ENCODE measurements around the gene CREM.

Gene CREM

DNA sequence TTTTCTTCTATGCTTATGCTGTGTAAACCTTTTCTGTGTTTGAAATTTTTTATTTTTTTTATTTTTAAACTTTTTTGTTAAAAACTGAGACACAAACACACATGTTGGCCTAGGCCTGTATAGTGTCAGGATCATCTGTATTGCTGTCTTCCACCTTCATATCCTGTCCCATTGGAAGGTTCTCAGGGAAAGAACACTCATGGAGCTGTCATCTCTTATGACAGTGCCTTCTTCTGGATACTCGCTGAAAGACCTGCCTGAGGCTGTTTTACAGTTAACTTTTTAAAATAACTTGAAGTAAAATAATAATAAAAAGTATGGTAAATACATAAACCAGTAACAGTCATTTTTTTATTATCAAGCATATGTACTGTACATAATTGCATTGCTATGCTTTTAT lies 34.1 kb downstream of the CREM start:
- Histone ChIP-seq H3K4me3 (ENCODE audit: insufficient read length, low read depth) (no peak overlapping the region), H3K9me3 (ENCODE audit: insufficient read depth, low read length) (no peaks in the 10 kb centered on the region), H3K9ac (ENCODE audit: insufficient read length, low read depth) (no peak overlapping the region), H3K4me1 (ENCODE audit: insufficient read depth, insufficient read length) (no peaks in the 10 kb centered on the region), H3K27me3 (ENCODE audit: insufficient read depth, insufficient read length) (no peaks in the 10 kb centered on the region), H3K36me3 (ENCODE audit: insufficient read depth, insufficient read length, low read length) (no peaks in the 10 kb centered on the region)
- DNase-seq (ENCODE audit: low read depth, low spot score), result no peak
- TF ChIP-seq SUZ12 (IDR thresholded peaks at IDR 0.05; ENCODE audit: extremely low read depth, insufficient read depth, insufficient read length) (no peak), ZNF274 (IDR thresholded peaks at IDR 0.05; ENCODE audit: low read depth, low read length) (no peak), YY1 (IDR thresholded peaks at IDR 0.05; ENCODE audit: insufficient read depth, insufficient read length) (no peak)

DNA sequence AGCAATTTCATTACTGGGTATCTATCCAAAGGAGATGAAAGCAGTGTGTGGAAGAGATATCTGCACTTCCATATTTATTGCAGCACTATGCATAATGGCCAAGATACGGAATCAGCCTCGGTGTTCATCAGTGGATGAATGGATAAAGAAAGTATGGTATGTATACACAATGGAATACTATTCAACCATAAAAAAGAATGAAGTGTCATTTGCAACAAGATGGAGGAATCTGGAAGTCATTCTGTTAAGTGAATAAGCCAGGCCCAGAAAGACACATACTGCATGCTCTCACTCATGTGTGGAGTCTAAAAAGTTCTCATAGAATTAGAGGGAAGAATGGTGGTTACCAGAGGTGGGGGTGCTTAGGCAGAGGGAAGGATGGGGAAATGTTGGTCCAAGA lies 35.3 kb downstream of the CREM start:
- TF ChIP-seq YY1 (IDR thresholded peaks at IDR 0.05; ENCODE audit: insufficient read depth, insufficient read length) (no peak), SUZ12 (IDR thresholded peaks at IDR 0.05; ENCODE audit: extremely low read depth, insufficient read depth, insufficient read length) (no peak), ZNF274 (IDR thresholded peaks at IDR 0.05; ENCODE audit: low read depth, low read length) (no peak)
- no peaks in the 10 kb centered on the region for H3K4me1 ChIP-seq (ENCODE audit: insufficient read depth, insufficient read length)
- H3K9me3 ChIP-seq (ENCODE audit: insufficient read depth, low read length), result no peaks in the 10 kb centered on the region
- no peak for DNase-seq (ENCODE audit: low read depth, low spot score)
- no peak overlapping the region for H3K4me3 ChIP-seq (ENCODE audit: insufficient read length, low read depth)
- H3K9ac ChIP-seq (ENCODE audit: insufficient read length, low read depth), result no peak overlapping the region
- H3K27me3 ChIP-seq (ENCODE audit: insufficient read depth, insufficient read length), result no peaks in the 10 kb centered on the region
- H3K36me3 ChIP-seq (ENCODE audit: insufficient read depth, insufficient read length, low read length), result no peaks in the 10 kb centered on the region

DNA sequence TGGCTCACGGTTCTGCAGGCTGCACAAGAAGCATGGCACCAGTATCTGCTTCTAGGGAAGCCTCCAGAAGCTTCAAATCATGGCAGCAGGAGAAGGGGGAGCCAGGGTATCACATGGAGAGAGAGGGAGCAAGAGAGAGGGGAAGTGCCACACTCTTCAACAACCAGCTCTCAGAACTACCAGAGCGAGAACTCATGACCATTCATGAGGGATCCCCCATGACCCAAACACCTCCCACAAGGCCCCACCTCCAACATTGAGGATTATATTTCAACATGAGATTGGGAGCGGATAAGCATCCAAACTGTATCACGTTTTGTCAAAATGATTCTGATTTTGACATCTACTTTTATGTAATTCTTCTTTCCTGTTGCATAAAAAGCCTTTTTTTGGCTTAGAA lies 38.5 kb downstream of the CREM start:
- DNase-seq (ENCODE audit: low read depth, low spot score), result no peak
- TF ChIP-seq YY1 (IDR thresholded peaks at IDR 0.05; ENCODE audit: insufficient read depth, insufficient read length), result no peak
- TF ChIP-seq ZNF274 (IDR thresholded peaks at IDR 0.05; ENCODE audit: low read depth, low read length), result no peak
- TF ChIP-seq SUZ12 (IDR thresholded peaks at IDR 0.05; ENCODE audit: extremely low read depth, insufficient read depth, insufficient read length), result no peak
- no peaks in the 10 kb centered on the region for H3K4me1 ChIP-seq (ENCODE audit: insufficient read depth, insufficient read length)
- H3K27me3 ChIP-seq (ENCODE audit: insufficient read depth, insufficient read length), result no peaks in the 10 kb centered on the region
- no peaks in the 10 kb centered on the region for H3K36me3 ChIP-seq (ENCODE audit: insufficient read depth, insufficient read length, low read length)
- no peak overlapping the region for H3K4me3 ChIP-seq (ENCODE audit: insufficient read length, low read depth)
- H3K9ac ChIP-seq (ENCODE audit: insufficient read length, low read depth), result no peak overlapping the region
- H3K9me3 ChIP-seq (ENCODE audit: insufficient read depth, low read length), result no peaks in the 10 kb centered on the region

DNA sequence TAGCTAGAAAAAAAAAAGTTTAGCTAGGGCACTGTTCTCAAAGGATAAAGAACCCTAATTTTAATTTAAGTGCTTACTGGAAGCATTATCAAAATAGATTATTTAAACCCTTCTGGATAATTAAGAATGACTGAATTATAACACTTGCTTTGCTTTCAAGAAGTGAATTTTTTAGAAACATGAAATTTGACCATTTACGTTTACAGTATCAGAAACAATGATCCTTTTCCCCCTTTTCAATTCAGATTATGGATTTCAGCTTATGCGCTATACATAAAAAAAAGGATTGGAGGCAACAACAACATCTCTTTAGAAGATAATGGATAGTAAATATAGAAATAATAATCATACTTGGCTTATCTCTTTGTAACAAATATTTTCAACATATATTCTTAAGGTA lies 39.2 kb downstream of the CREM start:
- no peak for DNase-seq (ENCODE audit: low read depth, low spot score)
- Histone ChIP-seq H3K9ac (ENCODE audit: insufficient read length, low read depth) (no peak overlapping the region), H3K4me1 (ENCODE audit: insufficient read depth, insufficient read length) (no peaks in the 10 kb centered on the region), H3K27me3 (ENCODE audit: insufficient read depth, insufficient read length) (no peaks in the 10 kb centered on the region), H3K36me3 (ENCODE audit: insufficient read depth, insufficient read length, low read length) (no peaks in the 10 kb centered on the region), H3K4me3 (ENCODE audit: insufficient read length, low read depth) (no peak overlapping the region), H3K9me3 (ENCODE audit: insufficient read depth, low read length) (no peaks in the 10 kb centered on the region)
- TF ChIP-seq SUZ12 (IDR thresholded peaks at IDR 0.05; ENCODE audit: extremely low read depth, insufficient read depth, insufficient read length), result no peak
- no peak for TF ChIP-seq ZNF274 (IDR thresholded peaks at IDR 0.05; ENCODE audit: low read depth, low read length)
- no peak for TF ChIP-seq YY1 (IDR thresholded peaks at IDR 0.05; ENCODE audit: insufficient read depth, insufficient read length)

DNA sequence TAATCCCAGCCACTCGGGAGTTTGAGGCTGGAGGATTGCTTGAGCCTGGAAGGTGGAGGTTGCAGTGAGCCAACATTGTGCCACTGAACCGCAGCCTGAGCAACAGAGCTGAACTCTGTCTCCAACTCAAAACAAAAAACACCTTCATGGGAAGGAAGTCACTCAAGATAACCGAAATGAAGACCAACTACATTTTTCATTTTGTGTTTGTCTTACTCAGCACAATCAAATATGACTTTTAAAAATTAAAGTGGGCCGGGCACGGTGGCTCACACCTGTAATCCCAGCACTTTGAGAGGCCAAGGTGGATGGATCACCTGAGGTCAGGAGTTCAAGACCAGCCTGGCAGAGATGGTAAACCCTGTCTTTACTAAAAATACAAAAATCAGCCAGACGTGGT lies 40.0 kb downstream of the CREM start:
- Histone ChIP-seq H3K4me1 (ENCODE audit: insufficient read depth, insufficient read length) (no peaks in the 10 kb centered on the region), H3K27me3 (ENCODE audit: insufficient read depth, insufficient read length) (no peaks in the 10 kb centered on the region), H3K9ac (ENCODE audit: insufficient read length, low read depth) (no peak overlapping the region), H3K36me3 (ENCODE audit: insufficient read depth, insufficient read length, low read length) (no peaks in the 10 kb centered on the region), H3K4me3 (ENCODE audit: insufficient read length, low read depth) (no peak overlapping the region), H3K9me3 (ENCODE audit: insufficient read depth, low read length) (no peaks in the 10 kb centered on the region)
- TF ChIP-seq YY1 (IDR thresholded peaks at IDR 0.05; ENCODE audit: insufficient read depth, insufficient read length), result no peak
- TF ChIP-seq ZNF274 (IDR thresholded peaks at IDR 0.05; ENCODE audit: low read depth, low read length), result no peak
- no peak for TF ChIP-seq SUZ12 (IDR thresholded peaks at IDR 0.05; ENCODE audit: extremely low read depth, insufficient read depth, insufficient read length)
- DNase-seq (ENCODE audit: low read depth, low spot score), result no peak

DNA sequence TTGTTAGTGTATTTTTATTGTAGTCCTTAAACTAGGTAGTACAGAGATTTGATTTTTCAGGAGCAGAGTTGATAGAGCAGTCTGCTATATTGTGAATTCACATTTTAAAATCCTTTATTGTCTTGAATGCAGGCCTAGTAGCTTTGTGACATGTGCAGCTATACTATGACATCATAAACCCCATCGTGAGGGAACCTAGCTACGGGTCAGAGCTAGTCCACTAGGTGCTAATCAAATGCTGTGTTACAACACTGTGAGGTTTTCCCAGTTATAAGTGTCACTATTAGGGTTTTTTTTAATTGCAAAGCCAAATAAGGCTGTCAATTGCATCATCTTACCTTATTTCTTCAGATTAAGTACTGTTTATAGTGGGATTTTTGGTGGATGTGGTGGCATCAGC lies 40.7 kb downstream of the CREM start:
- H3K36me3 ChIP-seq (ENCODE audit: insufficient read depth, insufficient read length, low read length), result no peaks in the 10 kb centered on the region
- no peak for DNase-seq (ENCODE audit: low read depth, low spot score)
- H3K27me3 ChIP-seq (ENCODE audit: insufficient read depth, insufficient read length), result no peaks in the 10 kb centered on the region
- no peak overlapping the region for H3K9ac ChIP-seq (ENCODE audit: insufficient read length, low read depth)
- H3K4me3 ChIP-seq (ENCODE audit: insufficient read length, low read depth), result no peak overlapping the region
- H3K4me1 ChIP-seq (ENCODE audit: insufficient read depth, insufficient read length), result no peaks in the 10 kb centered on the region
- no peak for TF ChIP-seq SUZ12 (IDR thresholded peaks at IDR 0.05; ENCODE audit: extremely low read depth, insufficient read depth, insufficient read length)
- TF ChIP-seq ZNF274 (IDR thresholded peaks at IDR 0.05; ENCODE audit: low read depth, low read length), result no peak
- TF ChIP-seq YY1 (IDR thresholded peaks at IDR 0.05; ENCODE audit: insufficient read depth, insufficient read length), result no peak
- no peaks in the 10 kb centered on the region for H3K9me3 ChIP-seq (ENCODE audit: insufficient read depth, low read length)

DNA sequence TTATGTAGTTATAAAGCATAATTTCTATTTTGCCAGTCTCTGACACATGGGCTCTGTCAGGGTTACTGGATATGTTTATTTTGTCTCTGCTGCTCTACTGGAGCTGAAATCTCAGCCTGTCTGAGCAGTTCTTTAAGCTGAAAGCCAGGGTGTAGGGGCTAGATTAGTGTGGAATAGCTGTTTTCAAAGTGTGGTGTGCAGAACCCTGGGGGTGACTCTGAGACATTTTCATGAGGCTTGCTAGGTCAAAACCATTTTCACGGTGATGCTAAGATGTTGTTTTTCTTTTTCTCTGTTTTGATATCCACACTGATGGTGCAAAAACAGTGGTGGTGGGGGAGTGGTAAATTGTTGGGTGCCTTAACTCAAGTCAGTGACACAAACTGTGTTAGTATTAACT lies 45.5 kb downstream of the CREM start:
- Histone ChIP-seq H3K27me3 (ENCODE audit: insufficient read depth, insufficient read length) (no peaks in the 10 kb centered on the region), H3K36me3 (ENCODE audit: insufficient read depth, insufficient read length, low read length) (no peaks in the 10 kb centered on the region), H3K4me1 (ENCODE audit: insufficient read depth, insufficient read length) (no peaks in the 10 kb centered on the region), H3K9me3 (ENCODE audit: insufficient read depth, low read length) (no peaks in the 10 kb centered on the region), H3K4me3 (ENCODE audit: insufficient read length, low read depth) (no peak overlapping the region), H3K9ac (ENCODE audit: insufficient read length, low read depth) (no peak overlapping the region)
- TF ChIP-seq ZNF274 (IDR thresholded peaks at IDR 0.05; ENCODE audit: low read depth, low read length) (no peak), YY1 (IDR thresholded peaks at IDR 0.05; ENCODE audit: insufficient read depth, insufficient read length) (no peak), SUZ12 (IDR thresholded peaks at IDR 0.05; ENCODE audit: extremely low read depth, insufficient read depth, insufficient read length) (no peak)
- no peak for DNase-seq (ENCODE audit: low read depth, low spot score)

DNA sequence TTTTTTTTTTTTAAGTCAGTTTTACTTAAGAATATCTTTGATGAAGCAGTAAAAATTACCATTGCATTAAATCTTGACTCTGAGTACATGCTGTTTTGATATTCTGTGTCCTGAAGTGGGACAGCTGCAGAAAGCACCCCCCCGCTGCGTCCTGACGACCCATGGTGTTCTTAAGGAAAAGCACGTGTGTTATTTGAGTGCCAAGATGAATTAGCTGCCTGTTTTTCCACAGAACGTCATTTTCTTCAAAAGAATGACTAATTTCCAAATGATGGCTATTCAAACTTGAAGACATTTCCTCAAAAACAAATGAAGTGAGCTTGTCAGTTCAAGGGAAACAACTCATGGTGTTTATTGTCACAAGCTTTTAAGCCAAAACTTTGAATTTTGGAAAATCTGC lies 45.9 kb downstream of the CREM start:
- H3K27me3 ChIP-seq (ENCODE audit: insufficient read depth, insufficient read length), result no peaks in the 10 kb centered on the region
- no peak overlapping the region for H3K4me3 ChIP-seq (ENCODE audit: insufficient read length, low read depth)
- no peaks in the 10 kb centered on the region for H3K9me3 ChIP-seq (ENCODE audit: insufficient read depth, low read length)
- H3K36me3 ChIP-seq (ENCODE audit: insufficient read depth, insufficient read length, low read length), result no peaks in the 10 kb centered on the region
- no peak overlapping the region for H3K9ac ChIP-seq (ENCODE audit: insufficient read length, low read depth)
- TF ChIP-seq YY1 (IDR thresholded peaks at IDR 0.05; ENCODE audit: insufficient read depth, insufficient read length) (no peak), SUZ12 (IDR thresholded peaks at IDR 0.05; ENCODE audit: extremely low read depth, insufficient read depth, insufficient read length) (no peak), ZNF274 (IDR thresholded peaks at IDR 0.05; ENCODE audit: low read depth, low read length) (no peak)
- DNase-seq (ENCODE audit: low read depth, low spot score), result no peak
- H3K4me1 ChIP-seq (ENCODE audit: insufficient read depth, insufficient read length), result no peaks in the 10 kb centered on the region

All from NT2/D1 (cell line).